Measurements from ENCODE around the gene LRCH4.

DNA sequence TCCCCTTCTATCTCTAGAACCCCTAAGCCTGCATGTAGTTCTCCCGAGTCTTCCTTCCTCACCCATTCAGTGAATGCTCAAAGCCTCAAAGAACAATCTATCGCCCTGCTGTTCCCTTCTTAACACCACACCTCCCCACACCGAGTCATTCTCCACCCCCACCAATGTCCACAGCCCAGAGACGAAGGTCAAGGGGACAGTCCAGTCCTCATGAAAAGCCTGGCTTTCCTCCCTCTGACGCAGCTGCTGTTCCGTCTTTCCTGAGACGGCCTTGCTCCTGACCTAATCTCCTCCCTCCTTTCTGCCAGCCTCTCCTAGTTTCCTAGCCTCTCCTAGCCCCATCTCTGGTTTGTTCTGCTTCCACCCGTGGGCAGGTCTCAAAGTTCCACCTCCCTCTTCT lies 35.6 kb upstream of the LRCH4 start:
- TF ChIP-seq EZH2phosphoT487 (IDR thresholded peaks at IDR 0.05; ENCODE audit: borderline replicate concordance, low read length): no peak
- TF ChIP-seq, protein P1, sequence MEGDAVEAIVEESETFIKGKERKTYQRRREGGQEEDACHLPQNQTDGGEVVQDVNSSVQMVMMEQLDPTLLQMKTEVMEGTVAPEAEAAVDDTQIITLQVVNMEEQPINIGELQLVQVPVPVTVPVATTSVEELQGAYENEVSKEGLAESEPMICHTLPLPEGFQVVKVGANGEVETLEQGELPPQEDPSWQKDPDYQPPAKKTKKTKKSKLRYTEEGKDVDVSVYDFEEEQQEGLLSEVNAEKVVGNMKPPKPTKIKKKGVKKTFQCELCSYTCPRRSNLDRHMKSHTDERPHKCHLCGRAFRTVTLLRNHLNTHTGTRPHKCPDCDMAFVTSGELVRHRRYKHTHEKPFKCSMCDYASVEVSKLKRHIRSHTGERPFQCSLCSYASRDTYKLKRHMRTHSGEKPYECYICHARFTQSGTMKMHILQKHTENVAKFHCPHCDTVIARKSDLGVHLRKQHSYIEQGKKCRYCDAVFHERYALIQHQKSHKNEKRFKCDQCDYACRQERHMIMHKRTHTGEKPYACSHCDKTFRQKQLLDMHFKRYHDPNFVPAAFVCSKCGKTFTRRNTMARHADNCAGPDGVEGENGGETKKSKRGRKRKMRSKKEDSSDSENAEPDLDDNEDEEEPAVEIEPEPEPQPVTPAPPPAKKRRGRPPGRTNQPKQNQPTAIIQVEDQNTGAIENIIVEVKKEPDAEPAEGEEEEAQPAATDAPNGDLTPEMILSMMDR (IDR thresholded peaks at IDR 0.05; ENCODE audit: low read depth, low read length, poor library complexity, severe bottlenecking): no peak
